ENCODE measurements around the gene COG8.

DNA sequence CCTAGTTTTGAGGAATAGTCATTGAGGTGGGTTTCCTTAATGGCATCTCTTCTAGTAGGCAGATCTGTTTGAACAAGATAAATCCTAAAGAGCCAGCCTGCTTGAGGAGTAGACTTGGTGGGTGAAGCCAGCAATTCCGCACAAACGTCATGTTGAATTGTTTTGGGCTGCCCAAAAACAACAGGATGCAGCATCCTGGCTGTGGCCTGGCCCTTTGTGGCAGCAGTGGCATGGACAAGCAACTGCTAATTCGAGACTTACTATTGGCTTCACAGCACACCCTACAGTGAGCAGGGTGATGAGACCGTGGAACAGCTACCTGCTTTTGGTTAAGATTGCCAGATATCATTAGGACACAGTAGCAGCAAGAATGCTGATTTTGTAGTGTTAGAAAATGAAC, 37.5 kb downstream of the COG8 start:
- no peak for TF ChIP-seq EZH2phosphoT487 (IDR thresholded peaks at IDR 0.05; ENCODE audit: insufficient read depth, low read depth)
- TF ChIP-seq EZH2 (IDR thresholded peaks at IDR 0.05; ENCODE audit: insufficient read depth, poor library complexity, severe bottlenecking): no peak

All from GM23248 (cell line).